PFSK-1 (cell line): ENCODE results near the gene OR4A16.

Experiments
- REST ChIP-seq, 2 experiments: IDR thresholded peaks; 2 replicates each; pipeline versions ENCODE4 v1.6.1 to v1.8.0; 2011 to 2012; ENCODE audit warnings: low read depth in 2 of 2, low read length in 2 of 2, control low read depth in 1 of 2, inconsistent platforms in 1 of 2, mild to moderate bottlenecking in 1 of 2, moderate library complexity in 1 of 2; ENCODE audit not compliant: insufficient read depth in 1 of 2
- SIN3A ChIP-seq: IDR thresholded peaks from 2 replicates; pipeline ENCODE4 v1.6.1; 2012; ENCODE audit warnings: mild to moderate bottlenecking, low read length, moderate library complexity, borderline replicate concordance; ENCODE audit not compliant: insufficient read depth

DNA sequence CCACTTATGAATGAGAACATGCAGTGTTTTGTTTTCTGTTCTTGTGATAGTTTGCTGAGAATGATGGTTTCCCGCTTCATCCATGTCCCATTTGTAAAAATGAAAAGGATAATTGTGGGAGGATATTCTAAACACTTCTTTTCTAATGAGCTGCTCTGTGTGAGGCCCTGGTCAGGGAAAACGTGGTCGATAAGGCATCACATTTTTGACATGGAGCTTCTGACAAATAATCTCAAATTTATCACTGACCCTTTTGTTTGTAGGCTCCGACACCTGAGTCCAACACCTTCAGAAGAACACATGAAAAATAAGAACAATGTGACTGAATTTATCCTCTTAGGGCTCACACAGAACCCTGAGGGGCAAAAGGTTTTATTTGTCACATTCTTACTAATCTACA, 24.7 kb downstream of the OR4A16 start, which contains the start of gene OR4A15:
- TF ChIP-seq SIN3A (no peak), REST (IDR thresholded peaks at IDR 0.05; ENCODE audit: insufficient read depth in 1 of 2, low read depth in 2 of 2, low read length in 2 of 2) (no peak)
